Measurements from ENCODE around the gene ALDH1B1. TPM values are rescaled to one million over a fixed set of nuclear protein-coding genes. Genes with fewer than 3 reads are reported as not detected.

Gene ALDH1B1
- polyA plus RNA-seq, 1 experiment, result 47.0 TPM

DNA sequence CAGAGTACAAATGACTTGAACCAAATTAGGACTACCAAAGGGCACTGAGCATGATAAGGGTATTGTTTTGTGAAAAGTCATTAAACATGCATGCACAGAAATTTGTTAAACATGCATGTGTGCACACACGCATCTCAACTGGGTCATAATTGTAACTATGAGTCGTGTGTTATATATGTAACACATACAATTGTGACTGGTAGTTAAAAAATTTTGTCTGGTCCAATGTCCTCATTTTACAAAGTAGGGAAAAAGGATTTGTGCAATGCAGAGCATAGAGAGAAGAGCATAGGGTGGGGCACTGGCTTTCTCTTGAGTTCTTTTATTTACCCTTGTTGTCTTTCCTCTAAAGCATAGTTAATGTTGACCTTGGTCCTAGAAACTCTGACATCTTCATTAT lies 51.1 kb downstream of the ALDH1B1 start:
- TF ChIP-seq CTCF (IDR thresholded peaks at IDR 0.05; ENCODE audit: low read depth, low read length), result no peak
- peaks cover 9% of the 10 kb centered on the region for H3K27me3 ChIP-seq (ENCODE audit: control insufficient read depth, insufficient read depth, low read length)
- CTCF ChIA-PET, result interaction anchor here (0.8 to 2.3 kb wide), 3 partner anchors 10 to 11 kb away, joined by 3 to 6 read pairs (median 4); no protein-coding TSS in a partner anchor
- H3K9me3 ChIP-seq (ENCODE audit: control insufficient read depth, insufficient read depth, low read length), result no peaks in the 10 kb centered on the region
- POLR2A ChIA-PET, result no interaction called here
- no peak overlapping the region for H3K27ac ChIP-seq (ENCODE audit: low read depth, low read length)
- H3K4me3 ChIP-seq (ENCODE audit: low read depth, low read length), result no peak overlapping the region
- DNase-seq (ENCODE audit: low read depth, low spot score), result no peak

DNA sequence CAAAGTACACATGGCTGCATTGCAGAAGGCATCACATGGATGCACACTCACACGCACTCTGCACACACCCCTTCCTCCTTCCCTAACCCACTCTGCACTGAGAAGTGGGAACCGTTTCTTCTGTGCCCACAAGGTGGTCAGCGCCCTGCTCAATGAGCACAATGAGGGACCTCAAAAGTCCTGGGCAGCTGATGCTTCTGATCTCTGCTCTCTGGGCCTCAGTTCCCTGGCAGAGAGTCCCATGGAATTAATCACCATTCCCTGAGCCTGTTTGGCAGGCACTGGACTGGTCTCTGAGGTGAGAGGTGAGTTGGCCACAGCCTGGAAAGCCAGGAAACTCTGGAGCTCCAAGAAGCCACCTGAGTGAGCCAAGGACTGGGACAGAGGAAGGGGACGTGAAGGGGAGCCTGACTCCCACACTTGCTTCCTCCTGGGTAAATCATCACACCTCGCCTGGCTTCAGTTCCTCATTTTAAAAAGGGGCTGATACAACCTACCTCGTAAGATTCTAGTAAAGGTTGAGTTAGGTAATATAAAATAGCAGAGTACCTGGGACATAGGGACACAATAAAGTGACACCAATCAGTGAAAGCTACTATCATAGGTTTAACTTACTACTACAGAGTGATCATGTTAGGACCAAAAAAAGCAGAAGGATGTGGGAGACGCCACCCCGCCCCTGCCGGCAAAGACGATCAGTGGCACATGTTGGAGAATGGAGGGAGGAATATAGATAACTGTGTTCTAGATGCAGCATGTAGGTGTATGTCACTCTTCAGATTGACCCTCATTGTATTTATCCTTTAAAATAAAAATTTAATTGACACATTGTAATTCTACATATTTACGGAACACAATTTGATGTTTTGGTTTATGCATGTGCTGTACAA lies 52.9 kb downstream of the ALDH1B1 start:
- POLR2A ChIA-PET, result no interaction called here
- H3K27me3 ChIP-seq (ENCODE audit: control insufficient read depth, insufficient read depth, low read length), result peaks cover 1% of the 10 kb centered on the region
- no peak overlapping the region for H3K4me3 ChIP-seq (ENCODE audit: low read depth, low read length)
- TF ChIP-seq CTCF (IDR thresholded peaks at IDR 0.05; ENCODE audit: low read depth, low read length), result no peak
- DNase-seq (ENCODE audit: low read depth, low spot score), result no peak
- CTCF ChIA-PET, result interaction anchor here (0.8 to 1.6 kb wide), 2 partner anchors 8 to 12 kb away, joined by 3 read pairs; no protein-coding TSS in a partner anchor
- H3K27ac ChIP-seq (ENCODE audit: low read depth, low read length), result no peak overlapping the region
- H3K9me3 ChIP-seq (ENCODE audit: control insufficient read depth, insufficient read depth, low read length), result no peaks in the 10 kb centered on the region

- TF ChIP-seq CTCF (IDR thresholded peaks at IDR 0.05; ENCODE audit: low read depth, low read length), result no peak
- no peaks in the 10 kb centered on the region for H3K9me3 ChIP-seq (ENCODE audit: control insufficient read depth, insufficient read depth, low read length)
- DNase-seq (ENCODE audit: low read depth, low spot score), result no peak
- POLR2A ChIA-PET, result no interaction called here
- CTCF ChIA-PET, result no interaction called here
- H3K27ac ChIP-seq (ENCODE audit: low read depth, low read length), result no peak overlapping the region
- H3K27me3 ChIP-seq (ENCODE audit: control insufficient read depth, insufficient read depth, low read length), result peaks cover 2% of the 10 kb centered on the region
- H3K4me3 ChIP-seq (ENCODE audit: low read depth, low read length), result no peak overlapping the region
Measured at GRCh38 chr9:38447703-38448102, 55.2 kb downstream of the ALDH1B1 start.

Other genes starting within 250 kb of the ALDH1B1 start
- gene IGFBPL1, start 31.8 kb downstream of the ALDH1B1 start, polyA plus RNA-seq (2011; rRNA removed), result 0.07 TPM in 1 of 2 replicates, not detected in the other
- gene ANKRD18A, start 227.9 kb downstream of the ALDH1B1 start, polyA plus RNA-seq (2011; rRNA removed), result 0.31 TPM in 1 of 2 replicates, not detected in the other

All from AG04450 (cell line).